ENCODE results near the gene CASD1.

CASD1 gene

GRCh38 chr7:94509264-94509886, at the start of gene CASD1:
Gene CASD1, plus strand, starts transcription at chr7:94509809. Its CDS starts 276 bp downstream, at chr7:94510085.
- Histone ChIP-seq H3K36me3 (ENCODE audit: control insufficient read depth in 1 of 2, insufficient read depth in 2 of 2, low read length in 2 of 2) (no peaks in the 10 kb centered on the region), H3K4me3 (ENCODE audit: low read depth in 1 of 2, low read length in 2 of 2) (peak within 1 kb of the TSS; percentile 90 to 91), H3K27me3 (ENCODE audit: control insufficient read depth in 1 of 2, insufficient read depth in 2 of 2, low read length in 2 of 2) (no peaks in the 10 kb centered on the region), H3K27ac (ENCODE audit: low read depth, low read length) (peak within 1 kb of the TSS; percentile 87), H3K9me3 (ENCODE audit: control insufficient read depth in 1 of 2, low read length in 2 of 2) (no peaks in the 10 kb centered on the region), H3K9ac (ENCODE audit: low read depth in 1 of 2, low read length in 2 of 2) (peak within 1 kb of the TSS; percentile 73 to 84), H3K4me1 (ENCODE audit: control insufficient read depth in 1 of 2, insufficient read depth in 2 of 2, low read length in 2 of 2) (peaks cover 22 to 34% of the 10 kb centered on the region in 2 donors)

- no peaks in the 10 kb centered on the region for H3K4me1 ChIP-seq (ENCODE audit: control insufficient read depth in 1 of 2, insufficient read depth in 2 of 2, low read length in 2 of 2)
- H3K9ac ChIP-seq (ENCODE audit: low read depth in 1 of 2, low read length in 2 of 2) = no peak overlapping the region
- H3K9me3 ChIP-seq (ENCODE audit: control insufficient read depth in 1 of 2, low read length in 2 of 2) = no peaks in the 10 kb centered on the region
- no peak overlapping the region for H3K4me3 ChIP-seq (ENCODE audit: low read depth in 1 of 2, low read length in 2 of 2)
- H3K36me3 ChIP-seq (ENCODE audit: control insufficient read depth in 1 of 2, insufficient read depth in 2 of 2, low read length in 2 of 2) = no peaks in the 10 kb centered on the region
- no peak overlapping the region for H3K27ac ChIP-seq (ENCODE audit: low read depth, low read length)
- H3K27me3 ChIP-seq (ENCODE audit: control insufficient read depth in 1 of 2, insufficient read depth in 2 of 2, low read length in 2 of 2) = no peaks in the 10 kb centered on the region
Measured at GRCh38 chr7:94466516-94466915, 43.1 kb upstream of the CASD1 start.

GRCh38 chr7:94471604-94472003, 38.0 kb upstream of the CASD1 start:
- Histone ChIP-seq H3K9me3 (ENCODE audit: control insufficient read depth in 1 of 2, low read length in 2 of 2) (no peaks in the 10 kb centered on the region), H3K4me3 (ENCODE audit: low read depth in 1 of 2, low read length in 2 of 2) (no peak overlapping the region), H3K27me3 (ENCODE audit: control insufficient read depth in 1 of 2, insufficient read depth in 2 of 2, low read length in 2 of 2) (no peaks in the 10 kb centered on the region), H3K27ac (ENCODE audit: low read depth, low read length) (no peak overlapping the region), H3K36me3 (ENCODE audit: control insufficient read depth in 1 of 2, insufficient read depth in 2 of 2, low read length in 2 of 2) (no peaks in the 10 kb centered on the region), H3K4me1 (ENCODE audit: control insufficient read depth in 1 of 2, insufficient read depth in 2 of 2, low read length in 2 of 2) (no peaks in the 10 kb centered on the region), H3K9ac (ENCODE audit: low read depth in 1 of 2, low read length in 2 of 2) (no peak overlapping the region)

DNA sequence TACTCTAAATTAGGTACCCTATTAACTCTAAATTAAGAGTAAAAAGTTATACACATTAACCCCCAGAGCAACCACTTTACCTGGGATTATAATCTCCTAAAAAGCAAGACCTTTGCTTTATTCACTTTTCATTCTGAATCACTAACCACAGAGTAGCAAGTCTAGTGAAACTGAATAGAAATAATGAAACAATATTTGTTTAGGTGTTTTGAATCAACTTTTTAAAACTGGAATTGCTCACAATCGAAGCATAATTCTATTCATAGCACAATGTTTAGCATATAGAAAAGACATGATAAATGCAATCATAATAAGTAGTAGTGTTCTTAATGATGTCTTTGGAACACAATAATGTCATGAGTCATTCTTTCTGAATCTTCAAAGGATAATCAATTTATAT, 37.0 kb upstream of the CASD1 start:
- no peak overlapping the region for H3K4me3 ChIP-seq (ENCODE audit: low read depth in 1 of 2, low read length in 2 of 2)
- H3K27ac ChIP-seq (ENCODE audit: low read depth, low read length) = no peak overlapping the region
- H3K4me1 ChIP-seq (ENCODE audit: control insufficient read depth in 1 of 2, insufficient read depth in 2 of 2, low read length in 2 of 2) = no peaks in the 10 kb centered on the region
- no peaks in the 10 kb centered on the region for H3K9me3 ChIP-seq (ENCODE audit: control insufficient read depth in 1 of 2, low read length in 2 of 2)
- H3K27me3 ChIP-seq (ENCODE audit: control insufficient read depth in 1 of 2, insufficient read depth in 2 of 2, low read length in 2 of 2) = no peaks in the 10 kb centered on the region
- H3K36me3 ChIP-seq (ENCODE audit: control insufficient read depth in 1 of 2, insufficient read depth in 2 of 2, low read length in 2 of 2) = no peaks in the 10 kb centered on the region
- no peak overlapping the region for H3K9ac ChIP-seq (ENCODE audit: low read depth in 1 of 2, low read length in 2 of 2)

GRCh38 chr7:94476251-94476840, 33.3 kb upstream of the CASD1 start:
- no peaks in the 10 kb centered on the region for H3K9me3 ChIP-seq (ENCODE audit: control insufficient read depth in 1 of 2, low read length in 2 of 2)

GRCh38 chr7:94477878-94478277, 31.7 kb upstream of the CASD1 start:
- H3K27ac ChIP-seq (ENCODE audit: low read depth, low read length) = no peak overlapping the region
- no peaks in the 10 kb centered on the region for H3K36me3 ChIP-seq (ENCODE audit: control insufficient read depth in 1 of 2, insufficient read depth in 2 of 2, low read length in 2 of 2)
- no peaks in the 10 kb centered on the region for H3K27me3 ChIP-seq (ENCODE audit: control insufficient read depth in 1 of 2, insufficient read depth in 2 of 2, low read length in 2 of 2)
- H3K9me3 ChIP-seq (ENCODE audit: control insufficient read depth in 1 of 2, low read length in 2 of 2) = no peaks in the 10 kb centered on the region
- no peak overlapping the region for H3K9ac ChIP-seq (ENCODE audit: low read depth in 1 of 2, low read length in 2 of 2)
- H3K4me3 ChIP-seq (ENCODE audit: low read depth in 1 of 2, low read length in 2 of 2) = no peak overlapping the region
- no peaks in the 10 kb centered on the region for H3K4me1 ChIP-seq (ENCODE audit: control insufficient read depth in 1 of 2, insufficient read depth in 2 of 2, low read length in 2 of 2)

More at GRCh38 chr7:94476251-94476840, 33.3 kb upstream of the CASD1 start:
- H3K27me3 ChIP-seq (ENCODE audit: control insufficient read depth in 1 of 2, insufficient read depth in 2 of 2, low read length in 2 of 2) = no peaks in the 10 kb centered on the region
- no peaks in the 10 kb centered on the region for H3K36me3 ChIP-seq (ENCODE audit: control insufficient read depth in 1 of 2, insufficient read depth in 2 of 2, low read length in 2 of 2)
- H3K4me1 ChIP-seq (ENCODE audit: control insufficient read depth in 1 of 2, insufficient read depth in 2 of 2, low read length in 2 of 2) = no peaks in the 10 kb centered on the region
- no peak overlapping the region for H3K4me3 ChIP-seq (ENCODE audit: low read depth in 1 of 2, low read length in 2 of 2)
- H3K9ac ChIP-seq (ENCODE audit: low read depth in 1 of 2, low read length in 2 of 2) = no peak overlapping the region
- no peak overlapping the region for H3K27ac ChIP-seq (ENCODE audit: low read depth, low read length)

- H3K4me3 ChIP-seq (ENCODE audit: low read depth in 1 of 2, low read length in 2 of 2) = no peak overlapping the region
- no peak overlapping the region for H3K9ac ChIP-seq (ENCODE audit: low read depth in 1 of 2, low read length in 2 of 2)
- no peaks in the 10 kb centered on the region for H3K4me1 ChIP-seq (ENCODE audit: control insufficient read depth in 1 of 2, insufficient read depth in 2 of 2, low read length in 2 of 2)
- no peaks in the 10 kb centered on the region for H3K9me3 ChIP-seq (ENCODE audit: control insufficient read depth in 1 of 2, low read length in 2 of 2)
- H3K27ac ChIP-seq (ENCODE audit: low read depth, low read length) = no peak overlapping the region
- H3K36me3 ChIP-seq (ENCODE audit: control insufficient read depth in 1 of 2, insufficient read depth in 2 of 2, low read length in 2 of 2) = no peaks in the 10 kb centered on the region
- peaks cover 0 to 2% of the 10 kb centered on the region in 2 donors for H3K27me3 ChIP-seq (ENCODE audit: control insufficient read depth in 1 of 2, insufficient read depth in 2 of 2, low read length in 2 of 2)
Measured at GRCh38 chr7:94478648-94479214, 30.9 kb upstream of the CASD1 start.

- H3K4me3 ChIP-seq (ENCODE audit: low read depth in 1 of 2, low read length in 2 of 2) = no peak overlapping the region
- H3K36me3 ChIP-seq (ENCODE audit: control insufficient read depth in 1 of 2, insufficient read depth in 2 of 2, low read length in 2 of 2) = no peaks in the 10 kb centered on the region
- H3K27me3 ChIP-seq (ENCODE audit: control insufficient read depth in 1 of 2, insufficient read depth in 2 of 2, low read length in 2 of 2) = peaks cover 0 to 4% of the 10 kb centered on the region in 2 donors
- no peaks in the 10 kb centered on the region for H3K9me3 ChIP-seq (ENCODE audit: control insufficient read depth in 1 of 2, low read length in 2 of 2)
- no peaks in the 10 kb centered on the region for H3K4me1 ChIP-seq (ENCODE audit: control insufficient read depth in 1 of 2, insufficient read depth in 2 of 2, low read length in 2 of 2)
- no peak overlapping the region for H3K27ac ChIP-seq (ENCODE audit: low read depth, low read length)
- no peak overlapping the region for H3K9ac ChIP-seq (ENCODE audit: low read depth in 1 of 2, low read length in 2 of 2)
Measured at GRCh38 chr7:94481279-94481678, 28.3 kb upstream of the CASD1 start.

DNA sequence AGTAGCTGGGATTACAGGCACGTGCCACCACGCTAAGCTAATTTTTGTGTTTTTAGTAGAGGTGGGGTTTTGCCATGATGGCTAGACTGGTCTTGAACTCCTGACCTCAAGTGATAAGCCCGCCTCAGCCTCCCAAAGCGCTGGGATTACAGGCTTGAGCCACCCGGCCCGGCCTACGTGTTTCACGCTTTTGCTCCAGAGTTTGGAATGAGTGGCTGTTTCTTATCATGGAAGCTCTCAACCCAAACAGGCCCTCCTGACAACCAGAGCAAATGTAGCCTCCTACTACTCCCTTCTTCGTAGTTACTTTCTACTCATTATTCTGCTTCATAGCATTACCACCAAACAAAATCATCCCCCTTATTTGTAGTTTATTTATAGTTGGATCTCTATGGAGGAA, 26.8 kb upstream of the CASD1 start:
- Histone ChIP-seq H3K9ac (ENCODE audit: low read depth in 1 of 2, low read length in 2 of 2) (no peak overlapping the region), H3K27ac (ENCODE audit: low read depth, low read length) (no peak overlapping the region), H3K4me3 (ENCODE audit: low read depth in 1 of 2, low read length in 2 of 2) (no peak overlapping the region), H3K27me3 (ENCODE audit: control insufficient read depth in 1 of 2, insufficient read depth in 2 of 2, low read length in 2 of 2) (peaks cover 0 to 4% of the 10 kb centered on the region in 2 donors), H3K4me1 (ENCODE audit: control insufficient read depth in 1 of 2, insufficient read depth in 2 of 2, low read length in 2 of 2) (no peaks in the 10 kb centered on the region), H3K9me3 (ENCODE audit: control insufficient read depth in 1 of 2, low read length in 2 of 2) (no peaks in the 10 kb centered on the region), H3K36me3 (ENCODE audit: control insufficient read depth in 1 of 2, insufficient read depth in 2 of 2, low read length in 2 of 2) (no peaks in the 10 kb centered on the region)

- Histone ChIP-seq H3K4me1 (ENCODE audit: control insufficient read depth in 1 of 2, insufficient read depth in 2 of 2, low read length in 2 of 2) (no peaks in the 10 kb centered on the region), H3K36me3 (ENCODE audit: control insufficient read depth in 1 of 2, insufficient read depth in 2 of 2, low read length in 2 of 2) (no peaks in the 10 kb centered on the region), H3K9ac (ENCODE audit: low read depth in 1 of 2, low read length in 2 of 2) (no peak overlapping the region), H3K9me3 (ENCODE audit: control insufficient read depth in 1 of 2, low read length in 2 of 2) (no peaks in the 10 kb centered on the region), H3K27me3 (ENCODE audit: control insufficient read depth in 1 of 2, insufficient read depth in 2 of 2, low read length in 2 of 2) (peaks cover 0 to 4% of the 10 kb centered on the region in 2 donors), H3K4me3 (ENCODE audit: low read depth in 1 of 2, low read length in 2 of 2) (no peak overlapping the region), H3K27ac (ENCODE audit: low read depth, low read length) (no peak overlapping the region)
Measured at GRCh38 chr7:94483843-94484242, 25.8 kb upstream of the CASD1 start.
